ENCODE measurements around the gene MTHFD2L.

GRCh38 chr4:74328501-74328900 is 170.6 kb downstream of the MTHFD2L start:
- TF ChIP-seq, protein P1, sequence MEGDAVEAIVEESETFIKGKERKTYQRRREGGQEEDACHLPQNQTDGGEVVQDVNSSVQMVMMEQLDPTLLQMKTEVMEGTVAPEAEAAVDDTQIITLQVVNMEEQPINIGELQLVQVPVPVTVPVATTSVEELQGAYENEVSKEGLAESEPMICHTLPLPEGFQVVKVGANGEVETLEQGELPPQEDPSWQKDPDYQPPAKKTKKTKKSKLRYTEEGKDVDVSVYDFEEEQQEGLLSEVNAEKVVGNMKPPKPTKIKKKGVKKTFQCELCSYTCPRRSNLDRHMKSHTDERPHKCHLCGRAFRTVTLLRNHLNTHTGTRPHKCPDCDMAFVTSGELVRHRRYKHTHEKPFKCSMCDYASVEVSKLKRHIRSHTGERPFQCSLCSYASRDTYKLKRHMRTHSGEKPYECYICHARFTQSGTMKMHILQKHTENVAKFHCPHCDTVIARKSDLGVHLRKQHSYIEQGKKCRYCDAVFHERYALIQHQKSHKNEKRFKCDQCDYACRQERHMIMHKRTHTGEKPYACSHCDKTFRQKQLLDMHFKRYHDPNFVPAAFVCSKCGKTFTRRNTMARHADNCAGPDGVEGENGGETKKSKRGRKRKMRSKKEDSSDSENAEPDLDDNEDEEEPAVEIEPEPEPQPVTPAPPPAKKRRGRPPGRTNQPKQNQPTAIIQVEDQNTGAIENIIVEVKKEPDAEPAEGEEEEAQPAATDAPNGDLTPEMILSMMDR (IDR thresholded peaks at IDR 0.05): no peak
- no peak for TF ChIP-seq POLR2A (IDR thresholded peaks at IDR 0.05)

All from body of pancreas (tissue), 4 donors.